IPS-15b (cell line): Measurements from ENCODE around the gene NAGLU.

ENCODE experiments used
- H3K27me3 ChIP-seq: one replicate; pipeline ENCODE4 v1.6.1; 2013; ENCODE audit warnings: low read length; ENCODE audit not compliant: control insufficient read depth, insufficient read depth
- H3K36me3 ChIP-seq: one replicate; pipeline ENCODE4 v1.6.1; 2013; ENCODE audit warnings: low read length; ENCODE audit not compliant: control insufficient read depth, insufficient read depth
- H3K4me1 ChIP-seq: one replicate; pipeline ENCODE4 v1.6.1; 2013; ENCODE audit warnings: mild to moderate bottlenecking, low read length; ENCODE audit not compliant: control insufficient read depth, insufficient read depth
- H3K4me3 ChIP-seq: one replicate; pipeline ENCODE4 v1.5.1; 2013; ENCODE audit warnings: low read depth, low read length
- H3K9ac ChIP-seq: one replicate; pipeline ENCODE4 v1.6.1; 2013; ENCODE audit warnings: low read depth, mild to moderate bottlenecking, low read length
- H3K9me3 ChIP-seq: one replicate; pipeline ENCODE4 v1.6.1; 2013; ENCODE audit warnings: mild to moderate bottlenecking, low read length; ENCODE audit not compliant: control insufficient read depth, insufficient read depth

NAGLU gene

GRCh38 chr17:42536048-42536371 is at the start of gene NAGLU:
Gene NAGLU (plus strand): TSS chr17:42536241. CDS start chr17:42536273, 32 bp downstream.
- H3K4me3 ChIP-seq, result peak within 1 kb of the TSS; percentile 70
- peaks cover 8% of the 10 kb centered on the region for H3K4me1 ChIP-seq
- H3K27me3 ChIP-seq, result peaks cover 8% of the 10 kb centered on the region
- H3K9me3 ChIP-seq, result no peaks in the 10 kb centered on the region
- H3K9ac ChIP-seq, result peak within 1 kb of the TSS; percentile 48
- peaks cover 16% of the 10 kb centered on the region for H3K36me3 ChIP-seq

GRCh38 chr17:42488032-42488431 is 48.0 kb upstream of the NAGLU start:
- Histone ChIP-seq H3K27me3 (no peaks in the 10 kb centered on the region), H3K4me3 (no peak overlapping the region), H3K4me1 (no peaks in the 10 kb centered on the region), H3K9ac (no peak overlapping the region), H3K36me3 (peaks cover 32% of the 10 kb centered on the region), H3K9me3 (no peaks in the 10 kb centered on the region)

- H3K4me1 ChIP-seq, result no peaks in the 10 kb centered on the region
- H3K9ac ChIP-seq, result no peak overlapping the region
- no peak overlapping the region for H3K4me3 ChIP-seq
- no peaks in the 10 kb centered on the region for H3K27me3 ChIP-seq
- no peaks in the 10 kb centered on the region for H3K9me3 ChIP-seq
- peaks cover 20% of the 10 kb centered on the region for H3K36me3 ChIP-seq
Measured at GRCh38 chr17:42493319-42493718, 42.7 kb upstream of the NAGLU start.

- no peak overlapping the region for H3K4me3 ChIP-seq
- no peaks in the 10 kb centered on the region for H3K9me3 ChIP-seq
- H3K27me3 ChIP-seq, result no peaks in the 10 kb centered on the region
- H3K36me3 ChIP-seq, result peaks cover 14% of the 10 kb centered on the region
- H3K4me1 ChIP-seq, result no peaks in the 10 kb centered on the region
- no peak overlapping the region for H3K9ac ChIP-seq
Measured at GRCh38 chr17:42494673-42495072, 41.4 kb upstream of the NAGLU start.

- no peaks in the 10 kb centered on the region for H3K27me3 ChIP-seq
- no peak overlapping the region for H3K9ac ChIP-seq
- no peaks in the 10 kb centered on the region for H3K4me1 ChIP-seq
- H3K36me3 ChIP-seq, result peaks cover 7% of the 10 kb centered on the region
- no peak overlapping the region for H3K4me3 ChIP-seq
- no peaks in the 10 kb centered on the region for H3K9me3 ChIP-seq
Measured at GRCh38 chr17:42498828-42499227, 37.2 kb upstream of the NAGLU start.

GRCh38 chr17:42502091-42502490 is 34.0 kb upstream of the NAGLU start:
- Histone ChIP-seq H3K4me3 (no peak overlapping the region), H3K36me3 (peaks cover 5% of the 10 kb centered on the region), H3K4me1 (no peaks in the 10 kb centered on the region), H3K27me3 (no peaks in the 10 kb centered on the region), H3K9me3 (no peaks in the 10 kb centered on the region), H3K9ac (no peak overlapping the region)

- no peak overlapping the region for H3K9ac ChIP-seq
- H3K4me1 ChIP-seq, result no peaks in the 10 kb centered on the region
- peaks cover 5% of the 10 kb centered on the region for H3K36me3 ChIP-seq
- H3K27me3 ChIP-seq, result no peaks in the 10 kb centered on the region
- H3K9me3 ChIP-seq, result no peaks in the 10 kb centered on the region
- no peak overlapping the region for H3K4me3 ChIP-seq
Measured at GRCh38 chr17:42502926-42503325, 33.1 kb upstream of the NAGLU start.

- no peaks in the 10 kb centered on the region for H3K4me1 ChIP-seq
- H3K9me3 ChIP-seq, result no peaks in the 10 kb centered on the region
- H3K27me3 ChIP-seq, result no peaks in the 10 kb centered on the region
- H3K36me3 ChIP-seq, result peaks cover 21% of the 10 kb centered on the region
- no peak overlapping the region for H3K9ac ChIP-seq
- H3K4me3 ChIP-seq, result no peak overlapping the region
Measured at GRCh38 chr17:42507671-42508070, 28.4 kb upstream of the NAGLU start.

GRCh38 chr17:42508426-42509165 is 27.4 kb upstream of the NAGLU start:
- H3K36me3 ChIP-seq, result peaks cover 25% of the 10 kb centered on the region
- H3K9ac ChIP-seq, result no peak overlapping the region
- H3K9me3 ChIP-seq, result no peaks in the 10 kb centered on the region
- H3K27me3 ChIP-seq, result no peaks in the 10 kb centered on the region
- no peak overlapping the region for H3K4me3 ChIP-seq
- no peaks in the 10 kb centered on the region for H3K4me1 ChIP-seq

- no peaks in the 10 kb centered on the region for H3K9me3 ChIP-seq
- H3K9ac ChIP-seq, result no peak overlapping the region
- H3K4me3 ChIP-seq, result no peak overlapping the region
- no peaks in the 10 kb centered on the region for H3K27me3 ChIP-seq
- peaks cover 33% of the 10 kb centered on the region for H3K36me3 ChIP-seq
- no peaks in the 10 kb centered on the region for H3K4me1 ChIP-seq
Measured at GRCh38 chr17:42509409-42509808, 26.6 kb upstream of the NAGLU start.

- peaks cover 34% of the 10 kb centered on the region for H3K36me3 ChIP-seq
- H3K9ac ChIP-seq, result no peak overlapping the region
- H3K27me3 ChIP-seq, result no peaks in the 10 kb centered on the region
- no peak overlapping the region for H3K4me3 ChIP-seq
- no peaks in the 10 kb centered on the region for H3K9me3 ChIP-seq
- no peaks in the 10 kb centered on the region for H3K4me1 ChIP-seq
Measured at GRCh38 chr17:42509841-42510240, 26.2 kb upstream of the NAGLU start.

- H3K27me3 ChIP-seq, result no peaks in the 10 kb centered on the region
- H3K4me1 ChIP-seq, result no peaks in the 10 kb centered on the region
- no peak overlapping the region for H3K4me3 ChIP-seq
- peaks cover 33% of the 10 kb centered on the region for H3K36me3 ChIP-seq
- peak overlapping the region; percentile 24 for H3K9ac ChIP-seq
- H3K9me3 ChIP-seq, result no peaks in the 10 kb centered on the region
Measured at GRCh38 chr17:42512246-42512645, 23.8 kb upstream of the NAGLU start.
